ENCODE results near the gene NCAPH2.

Gene NCAPH2

GRCh38 chr22:50547263-50547985, 39.4 kb downstream of the NCAPH2 start:
- no peak for DNase-seq (ENCODE audit: low read depth, low spot score)

GRCh38 chr22:50548040-50548920, 40.3 kb downstream of the NCAPH2 start:
- no peak for DNase-seq (ENCODE audit: low read depth, low spot score)

DNA sequence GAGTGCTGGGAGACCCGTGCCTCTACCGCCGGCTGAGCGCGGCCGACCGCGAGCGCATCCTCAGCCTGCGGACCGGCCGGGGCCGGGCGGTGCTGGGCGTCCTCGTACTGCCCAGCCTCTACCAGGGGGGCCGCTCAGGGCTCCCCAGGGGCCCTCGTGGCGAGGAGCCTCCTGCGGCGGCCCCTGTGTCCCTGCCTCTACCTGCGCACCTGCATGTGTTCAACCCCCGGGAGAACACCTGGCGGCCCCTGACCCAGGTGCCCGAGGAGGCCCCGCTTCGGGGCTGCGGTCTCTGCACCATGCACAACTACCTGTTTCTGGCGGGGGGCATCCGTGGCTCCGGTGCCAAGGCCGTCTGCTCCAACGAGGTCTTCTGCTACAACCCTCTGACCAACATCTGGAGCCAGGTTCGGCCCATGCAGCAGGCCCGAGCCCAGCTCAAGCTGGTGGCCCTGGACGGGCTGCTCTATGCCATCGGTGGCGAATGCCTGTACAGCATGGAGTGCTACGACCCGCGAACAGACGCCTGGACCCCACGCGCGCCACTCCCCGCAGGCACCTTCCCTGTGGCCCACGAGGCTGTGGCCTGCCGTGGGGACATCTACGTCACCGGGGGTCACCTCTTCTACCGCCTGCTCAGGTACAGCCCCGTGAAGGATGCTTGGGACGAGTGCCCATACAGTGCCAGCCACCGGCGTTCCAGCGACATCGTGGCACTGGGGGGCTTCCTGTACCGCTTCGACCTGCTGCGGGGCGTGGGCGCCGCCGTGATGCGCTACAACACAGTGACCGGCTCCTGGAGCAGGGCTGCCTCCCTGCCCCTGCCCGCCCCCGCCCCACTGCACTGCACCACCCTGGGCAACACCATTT, 41.1 kb downstream of the NCAPH2 start:
- DNase-seq (ENCODE audit: low read depth, low spot score): no peak

- DNase-seq (ENCODE audit: low read depth, low spot score): no peak
Measured at GRCh38 chr22:50550395-50550794, 42.4 kb downstream of the NCAPH2 start.

DNA sequence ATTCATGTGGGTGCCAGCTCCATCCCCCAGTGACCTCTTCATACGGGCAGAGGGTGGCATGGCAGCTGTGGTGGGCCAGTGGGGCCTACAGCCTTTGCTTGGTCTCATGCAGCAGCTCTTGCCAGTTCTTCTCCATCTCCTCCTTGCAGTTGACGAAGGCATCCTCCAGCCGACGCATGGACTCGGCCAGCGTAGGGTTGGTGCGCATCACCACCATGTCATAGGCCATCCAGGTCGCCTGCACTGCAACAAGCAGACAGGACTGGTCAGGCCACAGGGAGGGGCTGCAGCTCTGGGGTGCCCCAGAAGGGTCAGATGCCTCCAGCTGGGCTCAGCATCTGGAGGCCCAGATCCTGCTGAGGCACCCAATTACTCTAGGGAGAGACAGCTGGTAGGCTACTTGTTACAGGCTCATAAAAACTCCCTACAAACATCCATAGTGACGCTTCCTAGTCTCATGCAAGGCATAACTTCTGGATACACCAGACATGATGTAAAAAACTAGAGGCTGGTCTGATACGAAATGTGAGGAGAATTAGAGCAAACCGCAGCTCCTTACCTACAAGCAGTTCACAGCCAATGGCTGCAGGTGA, 43.2 kb downstream of the NCAPH2 start:
- no peak for DNase-seq (ENCODE audit: low read depth, low spot score)

GRCh38 chr22:50553310-50553709, 45.3 kb downstream of the NCAPH2 start:
- DNase-seq (ENCODE audit: low read depth, low spot score): no peak

DNA sequence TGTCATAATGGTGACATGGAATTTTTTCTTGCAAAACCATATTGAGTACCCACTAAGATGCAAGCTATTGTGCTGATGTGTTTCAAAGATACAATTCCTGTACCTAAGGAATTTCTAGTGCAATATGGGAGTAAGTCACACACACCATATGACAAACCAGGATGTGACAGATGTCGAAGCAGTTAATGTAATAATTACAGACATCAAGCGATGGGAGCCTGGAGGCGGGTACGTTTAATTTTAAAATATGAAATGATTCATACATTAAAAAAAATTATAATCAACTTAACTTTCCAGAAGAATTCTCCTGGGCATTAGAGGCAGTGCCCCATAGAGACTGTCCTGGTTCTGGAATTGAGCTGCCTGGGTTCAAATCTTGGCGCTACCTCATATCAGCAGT, 48.7 kb downstream of the NCAPH2 start:
- no peak for DNase-seq (ENCODE audit: low read depth, low spot score)

GRCh38 chr22:50560034-50560433, 52.0 kb downstream of the NCAPH2 start:
- DNase-seq (ENCODE audit: low read depth, low spot score): no peak

- no peak for DNase-seq (ENCODE audit: low read depth, low spot score)
Measured at GRCh38 chr22:50561401-50562358, 53.7 kb downstream of the NCAPH2 start.

- DNase-seq (ENCODE audit: low read depth, low spot score): peak; percentile 45
Measured at GRCh38 chr22:50562523-50563412, 54.7 kb downstream of the NCAPH2 start, which contains the start of gene SYCE3. TSS of gene SYCE3 (minus strand) at chr22:50562919. CDS start at chr22:50556405, 6,514 bp downstream.

DNA sequence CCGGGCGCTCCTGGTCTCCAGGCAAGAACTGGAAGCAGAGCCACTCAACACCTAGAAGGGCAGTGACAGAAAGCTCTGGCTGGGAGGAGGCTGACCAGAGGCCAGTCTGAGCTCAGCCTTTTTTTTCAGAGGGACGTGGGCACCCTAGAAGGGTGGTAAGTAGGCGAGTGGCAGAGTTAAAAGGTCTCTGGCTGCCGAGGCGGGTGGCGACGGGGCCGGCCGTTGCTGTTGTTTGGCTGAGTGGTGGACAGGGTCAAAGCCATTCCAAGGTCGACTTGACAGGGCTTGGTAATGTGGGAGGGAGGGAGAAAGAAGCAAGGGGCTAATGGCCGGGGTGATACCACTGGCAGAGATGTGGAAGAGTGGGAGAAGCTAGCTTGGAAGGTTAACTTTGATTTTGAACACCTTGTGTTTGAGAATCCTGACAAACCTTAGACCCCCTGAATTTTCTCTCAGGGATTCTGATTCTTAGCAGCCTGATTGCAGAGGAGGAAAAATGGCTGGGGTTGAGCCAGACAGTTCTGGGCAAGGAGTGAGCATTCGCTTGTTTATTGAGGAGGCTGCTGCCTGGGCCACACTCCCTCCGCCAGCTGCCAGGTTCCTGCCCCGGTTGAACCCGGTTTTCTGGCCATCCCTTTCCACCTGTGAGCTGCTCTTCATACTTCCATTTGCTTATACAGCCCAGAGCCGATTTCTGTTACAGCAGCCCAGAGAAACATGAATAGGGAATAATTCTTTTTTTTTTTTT, 55.6 kb downstream of the NCAPH2 start:
- no peak for DNase-seq (ENCODE audit: low read depth, low spot score)

- DNase-seq (ENCODE audit: low read depth, low spot score): no peak
Measured at GRCh38 chr22:50564289-50564688, 56.3 kb downstream of the NCAPH2 start.

DNA sequence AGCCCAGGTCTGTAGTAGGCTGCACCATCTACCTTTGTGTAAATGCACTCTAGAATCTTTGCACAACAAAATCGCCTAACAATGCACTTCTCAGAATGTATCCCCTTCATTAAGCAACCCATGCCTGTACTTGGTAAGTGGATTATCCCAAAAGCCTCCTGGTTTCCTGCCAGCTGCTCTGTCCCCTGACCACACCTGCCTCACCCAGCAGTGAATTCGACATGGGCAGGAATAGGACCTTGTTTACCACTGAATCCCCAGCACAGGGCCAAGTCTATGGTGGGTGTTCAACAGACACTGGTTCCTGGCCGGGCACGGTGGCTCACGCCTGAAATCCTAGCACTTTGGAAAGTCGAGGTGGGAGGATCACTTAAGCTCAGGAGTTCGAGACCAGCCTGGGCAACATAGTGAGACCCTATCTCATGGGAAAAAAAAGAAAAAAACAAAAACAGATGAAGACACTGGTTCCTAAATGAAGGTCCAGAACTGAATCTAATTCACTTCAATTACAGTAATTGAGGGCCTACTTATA, 59.8 kb downstream of the NCAPH2 start:
- DNase-seq (ENCODE audit: low read depth, low spot score): no peak

DNA sequence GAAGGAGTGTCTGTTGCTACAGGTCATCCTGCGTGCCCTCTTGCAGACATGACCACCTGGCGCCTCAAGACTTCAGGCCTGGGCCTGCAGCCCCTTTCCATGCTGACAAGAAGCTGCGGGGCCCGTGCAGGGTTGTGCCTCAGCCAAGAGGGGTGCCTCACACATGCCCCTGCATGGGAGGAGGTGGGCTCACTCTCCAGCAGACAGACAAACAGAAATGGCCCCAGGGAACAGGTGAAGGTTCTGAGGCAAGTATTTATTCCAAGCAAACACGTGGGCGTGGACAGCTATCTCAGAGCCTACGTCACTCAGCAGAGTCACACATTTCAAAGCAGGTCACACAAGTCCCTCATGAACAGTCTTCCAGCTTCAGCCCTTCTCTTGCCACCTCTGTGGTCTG, 60.6 kb downstream of the NCAPH2 start:
- DNase-seq (ENCODE audit: low read depth, low spot score): no peak

DNA sequence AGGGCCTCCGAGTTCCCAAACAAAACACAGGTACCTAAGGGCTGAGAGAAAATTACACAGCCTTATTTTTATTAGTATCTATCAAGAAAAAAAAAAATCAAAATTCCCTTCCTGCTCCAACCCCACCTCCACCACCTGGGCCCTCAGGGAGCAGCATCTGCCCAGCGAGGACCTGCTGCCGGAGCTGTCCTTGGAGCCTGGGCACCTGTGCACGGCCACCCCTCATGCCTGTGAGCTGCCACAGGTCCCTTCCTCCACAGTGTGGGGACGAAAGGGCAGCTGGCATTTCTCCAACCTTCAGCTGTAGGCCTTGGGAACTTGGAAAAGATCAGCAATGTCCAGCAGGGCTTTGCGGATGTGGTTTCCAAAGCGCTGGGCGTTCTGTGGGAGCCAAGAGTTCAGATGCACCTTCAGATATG, 61.0 kb downstream of the NCAPH2 start:
- DNase-seq (ENCODE audit: low read depth, low spot score): no peak

- DNase-seq (ENCODE audit: low read depth, low spot score): no peak
Measured at GRCh38 chr22:50569896-50570535, 62.0 kb downstream of the NCAPH2 start.

DNA sequence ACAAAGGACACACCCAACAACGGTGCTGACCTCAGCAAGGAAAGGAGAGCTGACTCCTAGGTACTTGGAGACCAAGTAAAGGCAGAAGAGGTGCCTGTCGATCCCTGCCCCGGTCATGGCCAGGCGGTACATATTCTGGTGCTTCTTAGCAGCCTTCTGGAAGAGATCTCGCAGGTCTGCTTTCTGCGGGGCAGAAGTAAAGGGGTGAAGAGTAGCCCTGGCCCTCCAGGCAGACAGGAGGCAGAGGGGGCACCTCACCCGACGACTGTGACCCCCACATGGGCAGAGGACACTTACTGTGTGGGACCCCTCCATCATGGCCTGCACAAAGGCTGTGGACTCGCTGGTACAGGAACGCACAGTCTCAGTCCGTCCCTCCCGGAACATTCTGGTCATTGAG, 62.8 kb downstream of the NCAPH2 start:
- no peak for DNase-seq (ENCODE audit: low read depth, low spot score)
